ENCODE results near the gene GAS7. TPM values are rescaled to one million over a fixed set of nuclear protein-coding genes. Genes with fewer than 3 reads are reported as not detected.

GAS7 gene
- total RNA-seq, 2 donors from 2014 or later = 69.0 to 70.8 TPM

- Histone ChIP-seq H3K9me3 (no peaks in the 10 kb centered on the region), H3K4me3 (no peak overlapping the region), H3K27ac (no peak overlapping the region), H3K27me3 (replicated peaks; ENCODE audit: insufficient read depth) (no peaks in the 10 kb centered on the region), H3K36me3 (no peaks in the 10 kb centered on the region), H3K4me1 (ENCODE audit: control insufficient read depth in 1 of 2, low read depth in 2 of 2) (no peaks in the 10 kb centered on the region)
- DNase-seq (ENCODE audit: low spot score) = no peak
- no peak for TF ChIP-seq CTCF (IDR thresholded peaks at IDR 0.05)
- no peak for ATAC-seq (ENCODE audit: insufficient number of reproducible peaks, low FRiP score, low read depth)
Measured at GRCh38 chr17:9979463-9979995, 218.9 kb downstream of the GAS7 start.

- Histone ChIP-seq H3K4me3 (no peak overlapping the region), H3K27me3 (replicated peaks; ENCODE audit: insufficient read depth) (no peaks in the 10 kb centered on the region), H3K9me3 (no peaks in the 10 kb centered on the region), H3K4me1 (ENCODE audit: control insufficient read depth in 1 of 2, low read depth in 2 of 2) (no peaks in the 10 kb centered on the region), H3K36me3 (no peaks in the 10 kb centered on the region), H3K27ac (no peak overlapping the region)
- ATAC-seq (ENCODE audit: insufficient number of reproducible peaks, low FRiP score, low read depth) (no peak), DNase-seq (ENCODE audit: low spot score) (no peak)
- no peak for TF ChIP-seq CTCF (IDR thresholded peaks at IDR 0.05)
Measured at GRCh38 chr17:9977180-9977575, 221.2 kb downstream of the GAS7 start.

- no peak for TF ChIP-seq CTCF (IDR thresholded peaks at IDR 0.05)
- H3K4me3 ChIP-seq = no peak overlapping the region
- ATAC-seq (ENCODE audit: insufficient number of reproducible peaks, low FRiP score, low read depth) (no peak), DNase-seq (ENCODE audit: low spot score) (no peak)
- no peaks in the 10 kb centered on the region for H3K36me3 ChIP-seq
- H3K9me3 ChIP-seq = no peaks in the 10 kb centered on the region
- no peak overlapping the region for H3K27ac ChIP-seq
- no peaks in the 10 kb centered on the region for H3K4me1 ChIP-seq (ENCODE audit: control insufficient read depth in 1 of 2, low read depth in 2 of 2)
- H3K27me3 ChIP-seq (replicated peaks; ENCODE audit: insufficient read depth) = no peaks in the 10 kb centered on the region
Measured at GRCh38 chr17:9976283-9977179, 221.9 kb downstream of the GAS7 start.

GRCh38 chr17:9974448-9975381, 223.7 kb downstream of the GAS7 start:
- no peak overlapping the region for H3K4me3 ChIP-seq

More at GRCh38 chr17:9974448-9975381, 223.7 kb downstream of the GAS7 start:
- Histone ChIP-seq H3K36me3 (no peaks in the 10 kb centered on the region), H3K4me1 (ENCODE audit: control insufficient read depth in 1 of 2, low read depth in 2 of 2) (no peaks in the 10 kb centered on the region), H3K27ac (peak overlapping the region in 1 of 2 donors; percentile 20), H3K9me3 (no peaks in the 10 kb centered on the region), H3K27me3 (replicated peaks; ENCODE audit: insufficient read depth) (no peaks in the 10 kb centered on the region)
- no peak for TF ChIP-seq CTCF (IDR thresholded peaks at IDR 0.05)
- DNase-seq (ENCODE audit: low spot score) = no peak
- ATAC-seq (ENCODE audit: insufficient number of reproducible peaks, low FRiP score, low read depth) = no peak

All from thoracic aorta (tissue), 2 donors.